ENCODE results near the gene KRTAP10-6.

KRTAP10-6 gene

DNA sequence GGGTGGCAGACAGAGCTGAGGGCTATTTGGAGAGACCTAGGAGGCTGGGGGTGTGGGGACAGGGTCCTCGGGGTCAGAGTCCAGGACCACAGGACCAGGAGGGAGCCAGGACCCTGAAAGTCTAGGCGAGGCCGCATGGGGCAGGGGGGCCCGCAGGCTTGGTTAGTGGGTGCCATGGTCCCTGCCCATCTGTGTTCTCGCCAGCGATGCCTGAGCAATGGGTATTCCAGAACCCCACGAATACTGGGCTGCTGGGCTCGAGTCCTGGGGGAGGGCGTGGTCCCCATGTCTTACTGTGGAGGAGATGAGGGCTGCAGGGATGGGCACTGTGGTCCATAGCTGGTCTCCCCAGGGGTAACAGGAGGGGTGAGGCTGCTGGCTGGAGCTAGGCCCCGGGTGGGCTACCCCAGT, 2.0 kb downstream of the KRTAP10-6 start:
- H3K4me3 ChIP-seq (ENCODE audit: low read length): no peak overlapping the region
- no peak for DNase-seq (ENCODE audit: low read depth)
- TF ChIP-seq, protein P1, sequence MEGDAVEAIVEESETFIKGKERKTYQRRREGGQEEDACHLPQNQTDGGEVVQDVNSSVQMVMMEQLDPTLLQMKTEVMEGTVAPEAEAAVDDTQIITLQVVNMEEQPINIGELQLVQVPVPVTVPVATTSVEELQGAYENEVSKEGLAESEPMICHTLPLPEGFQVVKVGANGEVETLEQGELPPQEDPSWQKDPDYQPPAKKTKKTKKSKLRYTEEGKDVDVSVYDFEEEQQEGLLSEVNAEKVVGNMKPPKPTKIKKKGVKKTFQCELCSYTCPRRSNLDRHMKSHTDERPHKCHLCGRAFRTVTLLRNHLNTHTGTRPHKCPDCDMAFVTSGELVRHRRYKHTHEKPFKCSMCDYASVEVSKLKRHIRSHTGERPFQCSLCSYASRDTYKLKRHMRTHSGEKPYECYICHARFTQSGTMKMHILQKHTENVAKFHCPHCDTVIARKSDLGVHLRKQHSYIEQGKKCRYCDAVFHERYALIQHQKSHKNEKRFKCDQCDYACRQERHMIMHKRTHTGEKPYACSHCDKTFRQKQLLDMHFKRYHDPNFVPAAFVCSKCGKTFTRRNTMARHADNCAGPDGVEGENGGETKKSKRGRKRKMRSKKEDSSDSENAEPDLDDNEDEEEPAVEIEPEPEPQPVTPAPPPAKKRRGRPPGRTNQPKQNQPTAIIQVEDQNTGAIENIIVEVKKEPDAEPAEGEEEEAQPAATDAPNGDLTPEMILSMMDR (conservative IDR thresholded peaks at IDR 0.05; ENCODE audit: low read length): no peak

DNA sequence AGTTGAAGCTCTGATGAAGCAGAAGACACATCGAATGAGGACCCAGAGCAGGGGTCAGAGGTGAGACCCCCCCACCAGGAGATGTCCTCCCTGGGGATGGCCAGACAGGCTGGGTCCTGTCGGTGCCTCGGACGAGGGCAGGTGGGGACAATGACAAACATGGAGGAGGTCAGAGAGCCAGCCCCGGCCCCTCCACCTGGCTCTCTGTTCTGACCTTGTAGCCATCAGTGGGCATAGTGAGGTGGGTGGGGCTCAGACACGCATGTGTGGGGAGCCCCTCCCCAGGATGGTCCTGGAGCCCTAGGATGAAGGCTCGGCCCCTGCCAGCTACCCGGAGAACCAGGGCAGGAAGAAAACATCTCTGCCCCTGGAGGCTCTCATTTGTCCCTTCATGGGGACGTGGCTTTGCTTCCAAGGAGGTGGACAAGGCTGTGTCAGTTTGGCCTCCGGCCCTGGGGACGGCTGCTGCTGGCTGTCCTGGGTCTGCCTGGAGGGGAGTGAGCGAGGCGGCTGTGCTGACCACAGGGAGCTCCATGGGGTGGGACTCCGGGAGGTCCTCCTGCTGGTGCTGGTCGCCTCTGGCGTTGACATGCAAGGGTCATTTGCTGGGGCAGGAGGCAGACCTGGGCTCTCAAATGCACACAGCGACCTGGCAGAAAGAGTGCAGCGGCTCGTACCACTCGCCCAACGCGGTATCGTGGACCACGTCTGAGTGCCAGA, 2.6 kb downstream of the KRTAP10-6 start:
- H3K4me3 ChIP-seq (ENCODE audit: low read length): no peak overlapping the region
- no peak for DNase-seq (ENCODE audit: low read depth)
- TF ChIP-seq, protein P1 (conservative IDR thresholded peaks at IDR 0.05; ENCODE audit: low read length): no peak

DNA sequence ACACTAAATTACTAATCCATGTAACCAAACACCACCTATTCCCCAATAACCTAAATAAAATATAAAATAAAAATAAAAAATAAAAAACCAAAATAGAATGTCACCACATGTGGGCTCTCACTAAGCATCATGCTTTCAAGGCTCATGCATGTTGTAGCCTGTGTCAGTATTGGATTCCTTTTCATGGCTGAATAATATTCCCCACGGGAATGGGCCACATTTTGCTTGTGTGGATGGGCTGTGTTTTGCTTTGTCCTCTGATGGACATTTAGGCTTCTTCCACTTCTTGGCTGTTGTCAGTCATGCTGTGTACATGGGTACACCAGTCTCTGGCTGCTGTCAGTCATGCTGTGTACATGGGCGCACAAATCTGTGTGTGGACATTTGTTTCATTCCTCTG, 3.2 kb downstream of the KRTAP10-6 start:
- TF ChIP-seq, protein P1 (conservative IDR thresholded peaks at IDR 0.05; ENCODE audit: low read length): no peak
- no peak for DNase-seq (ENCODE audit: low read depth)

DNA sequence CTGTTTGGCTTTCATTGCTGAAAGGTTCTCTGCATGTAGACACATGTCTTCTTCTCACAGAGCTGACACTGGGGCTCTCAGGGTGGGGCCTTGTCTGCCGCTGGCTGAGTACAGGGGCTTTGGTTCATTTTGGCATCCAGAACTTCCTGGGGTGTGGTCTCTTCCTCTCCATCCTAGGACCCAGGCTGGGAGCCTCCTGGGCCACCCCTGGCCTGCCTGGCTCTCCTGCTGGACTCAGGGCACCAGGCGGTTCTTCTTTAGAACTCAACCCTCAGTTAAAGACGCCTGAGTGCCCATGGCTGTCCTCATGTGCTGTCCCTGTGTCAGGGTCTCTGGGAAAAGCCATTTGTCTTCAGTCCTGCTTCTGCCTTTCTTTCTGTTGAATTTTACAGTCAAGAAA, 6.4 kb downstream of the KRTAP10-6 start:
- TF ChIP-seq, protein P1 (conservative IDR thresholded peaks at IDR 0.05; ENCODE audit: low read length): no peak
- H3K4me3 ChIP-seq (ENCODE audit: low read length): no peak overlapping the region
- DNase-seq (ENCODE audit: low read depth): no peak

More for the DNA sequence above, 3.2 kb downstream of the KRTAP10-6 start:
- no peak overlapping the region for H3K4me3 ChIP-seq (ENCODE audit: low read length)

DNA sequence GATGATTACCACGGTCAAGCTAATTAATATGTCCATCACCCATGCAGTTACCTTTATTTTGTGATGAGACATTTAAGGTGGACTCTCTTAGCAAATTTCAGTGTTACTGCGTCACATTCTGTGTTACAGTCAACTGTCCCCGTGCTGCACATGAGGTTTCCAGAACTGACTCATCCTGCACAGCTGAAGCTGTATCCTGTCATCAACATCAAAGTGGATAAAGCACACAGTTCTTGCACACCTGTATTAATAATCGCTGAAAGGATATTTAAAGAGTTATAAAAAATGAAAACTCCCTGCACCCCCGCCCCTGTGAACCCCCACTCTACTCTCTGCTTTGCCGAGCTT, 8.5 kb downstream of the KRTAP10-6 start:
- H3K4me3 ChIP-seq (ENCODE audit: low read length): no peak overlapping the region
- no peak for DNase-seq (ENCODE audit: low read depth)
- TF ChIP-seq, protein P1 (conservative IDR thresholded peaks at IDR 0.05; ENCODE audit: low read length): no peak

DNA sequence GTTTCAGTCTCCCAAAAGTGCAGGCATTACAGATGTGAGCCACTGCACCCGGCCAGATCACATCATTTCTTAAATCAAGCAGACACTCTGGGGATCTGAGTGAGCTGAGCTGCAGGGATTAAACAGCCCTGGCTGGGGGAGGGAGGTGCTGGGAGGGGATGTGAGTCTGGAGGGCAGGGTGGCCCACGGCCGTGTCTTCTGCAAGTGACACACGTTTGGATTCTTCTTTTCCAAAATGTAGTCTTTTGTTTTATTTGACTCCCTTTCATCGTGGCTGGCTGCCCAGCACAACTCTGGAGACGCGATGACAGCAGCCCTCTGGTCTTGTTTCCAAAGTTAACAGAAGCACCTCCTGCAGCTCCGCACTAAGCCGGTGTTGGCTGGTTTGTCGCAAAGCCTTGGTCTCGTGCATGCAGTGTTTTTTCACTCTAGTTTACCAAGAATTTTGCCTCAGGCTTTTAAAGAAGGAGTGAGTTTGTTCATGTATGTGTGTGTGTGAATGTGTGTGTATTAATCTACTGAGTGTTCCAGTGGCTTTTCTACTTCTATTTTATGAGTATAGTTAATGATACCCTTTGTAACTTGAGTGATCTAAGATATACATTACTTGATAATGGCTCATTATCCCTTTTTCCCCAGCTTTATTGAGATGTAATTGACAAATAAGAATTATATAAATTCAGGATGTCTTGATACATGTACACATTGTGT, 9.1 kb downstream of the KRTAP10-6 start:
- H3K4me3 ChIP-seq (ENCODE audit: low read length): no peak overlapping the region
- DNase-seq (ENCODE audit: low read depth): no peak
- TF ChIP-seq, protein P1 (conservative IDR thresholded peaks at IDR 0.05; ENCODE audit: low read length): no peak

DNA sequence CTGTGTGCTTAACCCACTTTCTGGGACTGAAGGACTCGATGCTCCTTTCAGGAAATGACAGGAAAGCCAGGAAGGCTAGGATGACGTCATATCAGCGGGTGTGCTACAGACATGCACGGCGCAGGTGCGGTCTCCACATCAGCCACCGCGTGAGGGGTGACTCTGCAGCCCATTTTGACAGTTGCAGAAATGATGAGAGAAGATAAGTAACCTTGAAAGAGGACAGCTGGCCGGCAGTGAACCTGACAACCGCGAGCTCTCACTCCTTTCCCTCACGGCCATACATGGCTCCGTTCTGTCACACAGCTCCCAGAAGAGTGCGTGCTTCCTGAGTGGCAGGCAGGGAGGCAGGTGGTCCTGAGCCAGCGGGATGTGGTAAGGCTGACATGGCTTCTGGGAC, 10.2 kb downstream of the KRTAP10-6 start:
- DNase-seq (ENCODE audit: low read depth): no peak

More for the DNA sequence above, 10.2 kb downstream of the KRTAP10-6 start:
- TF ChIP-seq, protein P1 (conservative IDR thresholded peaks at IDR 0.05; ENCODE audit: low read length): no peak
- H3K4me3 ChIP-seq (ENCODE audit: low read length): no peak overlapping the region

All from AG10803 (cell line).